H9 (cell line): ENCODE data around the gene FOXK1. TPM values are rescaled to one million over a fixed set of nuclear protein-coding genes. Genes with fewer than 3 reads are reported as not detected.

Experiments used
- DNase-seq: peaks from one replicate; pipeline ENCODE4 v3.0.0-alpha.2; 2017
- H2AFZ ChIP-seq: one replicate; pipeline ENCODE4 v1.6.1; 2013; ENCODE audit warnings: mild to moderate bottlenecking, low read length, control low read depth, moderate library complexity
- H2AK5ac ChIP-seq: 2 replicates; pipeline ENCODE4 v1.6.1; 2013; ENCODE audit warnings: low read length, control low read depth, mixed read lengths; ENCODE audit not compliant: insufficient read length
- H2BK120ac ChIP-seq: one replicate; pipeline ENCODE4 v1.6.1; 2013; ENCODE audit warnings: low read depth, mild to moderate bottlenecking, low read length, control low read depth, inconsistent platforms; ENCODE audit not compliant: poor library complexity, severe bottlenecking
- H2BK12ac ChIP-seq: 2 replicates; pipeline ENCODE4 v1.6.1; 2013; ENCODE audit warnings: low read length, control low read depth, mixed read lengths, low read depth; ENCODE audit not compliant: insufficient read length
- H2BK15ac ChIP-seq: 2 replicates; pipeline ENCODE4 v1.6.1; 2013; ENCODE audit warnings: low read depth, low read length, control low read depth
- H2BK20ac ChIP-seq: one replicate; pipeline ENCODE4 v1.6.1; 2013; ENCODE audit warnings: low read depth, mild to moderate bottlenecking, low read length, control low read depth, inconsistent platforms; ENCODE audit not compliant: poor library complexity, severe bottlenecking
- H2BK5ac ChIP-seq: 2 replicates; pipeline ENCODE4 v1.6.1; 2013; ENCODE audit warnings: low read length, control low read depth, mixed read lengths; ENCODE audit not compliant: insufficient read length
- H3K14ac ChIP-seq: 2 replicates; pipeline ENCODE4 v1.6.1; 2013; ENCODE audit warnings: low read length, control low read depth; ENCODE audit not compliant: insufficient read depth
- H3K18ac ChIP-seq: 2 replicates; pipeline ENCODE4 v1.6.1; 2013; ENCODE audit warnings: low read depth, mild to moderate bottlenecking, mixed read lengths, low read length, control low read depth; ENCODE audit not compliant: insufficient read length
- H3K23ac ChIP-seq: 2 replicates; pipeline ENCODE4 v1.6.1; 2013; ENCODE audit warnings: low read length, control low read depth, mixed read lengths, low read depth; ENCODE audit not compliant: insufficient read length
- H3K23me2 ChIP-seq: 2 replicates; pipeline ENCODE4 v1.6.1; 2013; ENCODE audit warnings: low read depth, mild to moderate bottlenecking, mixed read lengths, low read length, control low read depth; ENCODE audit not compliant: insufficient read length, poor library complexity, severe bottlenecking
- H3K27ac ChIP-seq: 2 replicates; pipeline ENCODE4 v1.5.1; 2013; ENCODE audit warnings: low read length, control low read depth, mixed read lengths, low read depth; ENCODE audit not compliant: insufficient read length
- H3K27me3 ChIP-seq: 2 replicates; pipeline ENCODE4 v1.6.1; 2013; ENCODE audit warnings: low read length, control low read depth, inconsistent platforms; ENCODE audit not compliant: insufficient read depth
- H3K4ac ChIP-seq: 2 replicates; pipeline ENCODE4 v1.6.1; 2013; ENCODE audit warnings: low read depth, mild to moderate bottlenecking, control low read depth, inconsistent platforms, low read length, moderate library complexity
- H3K4me1 ChIP-seq: 2 replicates; pipeline ENCODE4 v1.6.1; 2013; ENCODE audit warnings: low read length, control low read depth, inconsistent platforms; ENCODE audit not compliant: insufficient read depth
- H3K4me2 ChIP-seq: 2 replicates; pipeline ENCODE4 v1.6.1; 2013; ENCODE audit warnings: low read length, control low read depth, mixed read lengths; ENCODE audit not compliant: insufficient read length, insufficient read depth
- H3K56ac ChIP-seq: 2 replicates; pipeline ENCODE4 v1.6.1; 2013; ENCODE audit warnings: low read depth, mild to moderate bottlenecking, mixed read lengths, low read length, control low read depth; ENCODE audit not compliant: insufficient read length
- H3K79me1 ChIP-seq: 2 replicates; pipeline ENCODE4 v1.6.1; 2013; ENCODE audit warnings: low read depth, mild to moderate bottlenecking, moderate library complexity, low read length, control low read depth, inconsistent platforms; ENCODE audit not compliant: insufficient read depth, poor library complexity, severe bottlenecking
- H3K79me2 ChIP-seq: 2 replicates; pipeline ENCODE4 v1.6.1; 2013; ENCODE audit warnings: low read length, control low read depth, inconsistent platforms; ENCODE audit not compliant: insufficient read depth
- H3K9ac ChIP-seq: 2 replicates; pipeline ENCODE4 v1.6.1; 2013; ENCODE audit warnings: low read length, control low read depth, mixed read lengths; ENCODE audit not compliant: insufficient read length; ENCODE audit errors: extremely low read depth
- H3K9me3 ChIP-seq: one replicate; pipeline ENCODE4 v1.6.1; 2013; ENCODE audit warnings: low read depth, low read length, inconsistent platforms; ENCODE audit not compliant: control insufficient read depth
- H3T11ph ChIP-seq: one replicate; pipeline ENCODE4 v1.6.1; 2013; ENCODE audit warnings: mild to moderate bottlenecking, low read length, control low read depth, inconsistent platforms
- H4K20me1 ChIP-seq: one replicate; pipeline ENCODE4 v1.6.1; 2013; ENCODE audit not compliant: control insufficient read depth, insufficient read length, insufficient read depth
- H4K5ac ChIP-seq: 2 replicates; pipeline ENCODE4 v1.6.1; 2013; ENCODE audit warnings: low read depth, mild to moderate bottlenecking, mixed read lengths, low read length, control low read depth; ENCODE audit not compliant: insufficient read length
- H4K8ac ChIP-seq: replicated peaks from 2 replicates; pipeline ENCODE4 v1.6.1; 2013; ENCODE audit warnings: low read length, control low read depth, mixed read lengths, low read depth; ENCODE audit not compliant: insufficient read length
- H4K91ac ChIP-seq: 2 replicates; pipeline ENCODE4 v1.6.1; 2013; ENCODE audit warnings: low read depth, mild to moderate bottlenecking, moderate library complexity, mixed read lengths, low read length, control low read depth; ENCODE audit not compliant: insufficient read length
- H3K27ac Mint-ChIP-seq, 3 experiments: 2 replicates in 2 of 3; 3 replicates in 1 of 3; pipeline ENCODE4 v1.8.0; 2020 to 2021; ENCODE audit warnings: mixed read lengths in 3 of 3, mild to moderate bottlenecking in 1 of 3, moderate library complexity in 1 of 3
- H3K27me3 Mint-ChIP-seq: 2 replicates; pipeline ENCODE4 v1.8.0; 2021; ENCODE audit warnings: low read depth, mild to moderate bottlenecking, moderate library complexity, mixed read lengths
- H3K36me3 Mint-ChIP-seq, 3 experiments: 2 replicates in 2 of 3; 3 replicates in 1 of 3; pipeline ENCODE4 v1.8.0; 2020 to 2021; ENCODE audit warnings: low read depth in 3 of 3, mixed read lengths in 3 of 3; ENCODE audit not compliant: insufficient read depth in 1 of 3
- H3K4me1 Mint-ChIP-seq, 2 experiments: 2 replicates each; pipeline ENCODE4 v1.8.0; 2020; ENCODE audit warnings: mixed read lengths in 2 of 2
- H3K4me3 Mint-ChIP-seq, 2 experiments: 2 replicates in 1 of 2; 3 replicates in 1 of 2; pipeline ENCODE4 v1.8.0; 2020 to 2021; ENCODE audit warnings: mild to moderate bottlenecking in 2 of 2, mixed read lengths in 2 of 2, moderate library complexity in 1 of 2
- H3K9me3 Mint-ChIP-seq, 2 experiments: 2 replicates in 1 of 2; 3 replicates in 1 of 2; pipeline ENCODE4 v1.8.0; 2020; ENCODE audit warnings: mild to moderate bottlenecking in 2 of 2, mixed read lengths in 2 of 2, moderate library complexity in 1 of 2
- WGBS: extraction: QIAGEN DNeasy Blood & Tissue Kit; methylation state at CpG from one replicate; pipeline ENCODE4 v1.1.7; 2013; ENCODE audit warnings: missing lambda C conversion rate, low lambda C conversion rate, mixed read lengths; ENCODE audit not compliant: insufficient read length; ENCODE audit errors: extremely low coverage; 5-methylcytosine and 5-hydroxymethylcytosine counted together
- total RNA-seq: library from RNA; stranded (reverse); gene quantifications from 2 replicates; pipeline ENCODE4 v1.2.1, GENCODE V29; 2021
- TF ChIP-seq, protein P1 (sequence below): fragments of 200-600 bp; sonication (generic); conservative IDR thresholded peaks from 3 replicates; pipeline ENCODE4 v1.8.0; 2021; ENCODE audit warnings: antibody characterized with exemption, mild to moderate bottlenecking

FOXK1 gene
- total RNA-seq, 1 experiment from 2014 or later: 14.4 TPM

- Histone ChIP-seq H3K14ac (no peak overlapping the region), H3K79me2 (no peaks in the 10 kb centered on the region), H4K91ac (no peak overlapping the region), H2BK15ac (no peak overlapping the region), H2AFZ (no peak overlapping the region), H3T11ph (no peak overlapping the region), H2BK120ac (no peak overlapping the region), H3K23ac (no peak overlapping the region), H3K4me2 (no peak overlapping the region), H3K9ac (no peak overlapping the region), H3K4me1 (no peaks in the 10 kb centered on the region), H3K27ac (no peak overlapping the region), H2BK5ac (no peak overlapping the region), H3K79me1 (no peaks in the 10 kb centered on the region), H3K56ac (no peak overlapping the region), H3K18ac (no peak overlapping the region), H2BK12ac (no peak overlapping the region), H4K8ac (no peak overlapping the region), H2AK5ac (no peak overlapping the region), H4K5ac (no peak overlapping the region), H3K23me2 (no peaks in the 10 kb centered on the region), H3K4ac (no peak overlapping the region), H4K20me1 (no peaks in the 10 kb centered on the region), H3K9me3 (no peaks in the 10 kb centered on the region), H3K27me3 (no peaks in the 10 kb centered on the region), H2BK20ac (no peak overlapping the region)
- TF ChIP-seq, protein P1, sequence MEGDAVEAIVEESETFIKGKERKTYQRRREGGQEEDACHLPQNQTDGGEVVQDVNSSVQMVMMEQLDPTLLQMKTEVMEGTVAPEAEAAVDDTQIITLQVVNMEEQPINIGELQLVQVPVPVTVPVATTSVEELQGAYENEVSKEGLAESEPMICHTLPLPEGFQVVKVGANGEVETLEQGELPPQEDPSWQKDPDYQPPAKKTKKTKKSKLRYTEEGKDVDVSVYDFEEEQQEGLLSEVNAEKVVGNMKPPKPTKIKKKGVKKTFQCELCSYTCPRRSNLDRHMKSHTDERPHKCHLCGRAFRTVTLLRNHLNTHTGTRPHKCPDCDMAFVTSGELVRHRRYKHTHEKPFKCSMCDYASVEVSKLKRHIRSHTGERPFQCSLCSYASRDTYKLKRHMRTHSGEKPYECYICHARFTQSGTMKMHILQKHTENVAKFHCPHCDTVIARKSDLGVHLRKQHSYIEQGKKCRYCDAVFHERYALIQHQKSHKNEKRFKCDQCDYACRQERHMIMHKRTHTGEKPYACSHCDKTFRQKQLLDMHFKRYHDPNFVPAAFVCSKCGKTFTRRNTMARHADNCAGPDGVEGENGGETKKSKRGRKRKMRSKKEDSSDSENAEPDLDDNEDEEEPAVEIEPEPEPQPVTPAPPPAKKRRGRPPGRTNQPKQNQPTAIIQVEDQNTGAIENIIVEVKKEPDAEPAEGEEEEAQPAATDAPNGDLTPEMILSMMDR: no peak
- peaks cover 5 to 7% (median 6%) of the 10 kb centered on the region in 3 experiments; a peak in 6 of 7 replicates for H3K36me3 Mint-ChIP-seq
- no peak overlapping the region for H3K27ac Mint-ChIP-seq
- no peak for DNase-seq
- no CpG with 5 or more reads among the region's 37 CpGs for WGBS
- H3K4me1 Mint-ChIP-seq: no peaks in the 10 kb centered on the region
- no peaks in the 10 kb centered on the region; the same call in 1 of the 2 replicates for H3K27me3 Mint-ChIP-seq
- no peak overlapping the region for H3K4me3 Mint-ChIP-seq
- no peaks in the 10 kb centered on the region for H3K9me3 Mint-ChIP-seq
Observed at GRCh38 chr7:4766666-4767519, 84.8 kb downstream of the FOXK1 start.
